GM12878 (cell line): ENCODE data around the gene SLC4A2. TPM values are rescaled to one million over a fixed set of nuclear protein-coding genes. Genes with fewer than 3 reads are reported as not detected.

Source experiments
- ATAC-seq: fragments of 200-7000 bp; cut with Tn5 transposase; 3 replicates; pipeline ENCODE4 v1.9.1; 2020; ENCODE audit warnings: mild to moderate bottlenecking, moderate library complexity
- BruUV-seq: library from RNA; stranded (reverse); fragments of 400-500 nt; replicated peaks from 2 replicates; lab custom pipeline; 2021; lab: Mats Ljungman, UMichigan
- CTCF ChIA-PET: fragments of 300-600 bp; sonication (Branson Sonifier 250); formaldehyde crosslinking; extraction: SDS; loops from one replicate; lab custom pipeline; 2021; ENCODE audit warnings: inconsistent platforms; lab: Yijun Ruan, JAX
- POLR2A ChIA-PET: fragments of 350-600 bp; formaldehyde crosslinking; extraction: SDS; loops from one replicate; lab custom pipeline; 2021; ENCODE audit warnings: inconsistent platforms; lab: Charles Lee
- RAD21 ChIA-PET: fragments of 300-600 bp; sonication (Branson Sonifier 250); formaldehyde crosslinking; loops from one replicate; lab custom pipeline; 2023; ENCODE audit warnings: antibody characterized with exemption; ENCODE audit not compliant: unreplicated experiment; lab: Charles Lee
- SMC1A ChIA-PET: fragments of 300-600 bp; sonication (Branson Sonifier 250); formaldehyde crosslinking; loops from one replicate; lab custom pipeline; 2023; ENCODE audit not compliant: unreplicated experiment, uncharacterized antibody; lab: Charles Lee
- DNase-seq: peaks from one replicate; pipeline ENCODE4 v3.0.0-alpha.2; 2011; ENCODE audit warnings: low read depth, low spot score
- FAIRE-seq: peaks from 3 replicates; lab custom pipeline; 2011; peaks lifted over from hg19 to GRCh38; lab: Jason Lieb, UNC
- H2AFZ ChIP-seq: 2 replicates; pipeline ENCODE4 v1.6.0; 2011; ENCODE audit warnings: low read depth, low read length, control low read depth; ENCODE audit not compliant: control insufficient read depth
- H3K27ac ChIP-seq: 2 replicates; pipeline ENCODE4 v1.5.1; 2011; ENCODE audit warnings: control low read depth; ENCODE audit not compliant: control insufficient read depth, insufficient read depth
- H3K27me3 ChIP-seq, 2 experiments: replicated peaks in 1 of 2; 2 replicates each; pipeline versions ENCODE4 v1.6.0 to v1.6.1; 2011; ENCODE audit warnings: low read length in 1 of 2; ENCODE audit not compliant: control insufficient read depth in 2 of 2, insufficient read depth in 2 of 2
- H3K36me3 ChIP-seq, 2 experiments: 2 replicates each; pipeline ENCODE4 v1.5.1; 2011; ENCODE audit warnings: low read length in 1 of 2; ENCODE audit not compliant: control insufficient read depth in 2 of 2, insufficient read depth in 2 of 2
- H3K4me1 ChIP-seq: 2 replicates; pipeline ENCODE4 v1.6.1; 2011; ENCODE audit warnings: mild to moderate bottlenecking, low read length, moderate library complexity, mixed read lengths; ENCODE audit not compliant: control insufficient read depth, insufficient read depth
- H3K4me2 ChIP-seq: 2 replicates; pipeline ENCODE4 v1.6.0; 2011; ENCODE audit warnings: control low read depth; ENCODE audit not compliant: control insufficient read depth, insufficient read depth
- H3K4me3 ChIP-seq: fragments of 200-600 bp; sonication (generic); 2 replicates; pipeline ENCODE4 v1.5.1; 2016
- H3K79me2 ChIP-seq: 2 replicates; pipeline ENCODE4 v1.6.0; 2011; ENCODE audit warnings: low read length; ENCODE audit not compliant: control insufficient read depth, insufficient read depth
- H3K9ac ChIP-seq: 2 replicates; pipeline ENCODE4 v1.8.0; 2011; ENCODE audit warnings: low read length, control low read depth, mixed read lengths; ENCODE audit not compliant: control insufficient read depth, insufficient read depth
- H3K9me3 ChIP-seq: replicated peaks from 3 replicates; pipeline ENCODE4 v1.5.1; 2011; ENCODE audit warnings: mild to moderate bottlenecking, low read length; ENCODE audit not compliant: control insufficient read depth, insufficient read depth
- H4K20me1 ChIP-seq: 2 replicates; pipeline ENCODE4 v1.6.0; 2011; ENCODE audit not compliant: control insufficient read depth, insufficient read depth
- ATF2 ChIP-seq: IDR thresholded peaks from 2 replicates; pipeline ENCODE4 v1.6.1; 2012; ENCODE audit warnings: low read length, inconsistent platforms
- CREM ChIP-seq: IDR thresholded peaks from 2 replicates; pipeline ENCODE4 v1.6.1; 2014; ENCODE audit warnings: antibody characterized with exemption, low read depth
- E2F8 ChIP-seq: fragments of 450-650 bp; IDR thresholded peaks from 2 replicates; pipeline ENCODE4 v1.6.1; 2018; ENCODE audit warnings: mild to moderate bottlenecking, low read depth, moderate library complexity; ENCODE audit not compliant: partially characterized antibody
- IRF5 ChIP-seq: fragments of 450-650 bp; IDR thresholded peaks from 2 replicates; pipeline ENCODE4 v1.6.1; 2017; ENCODE audit warnings: borderline replicate concordance
- JUND ChIP-seq: IDR thresholded peaks from 2 replicates; pipeline ENCODE4 v1.6.1; 2012; ENCODE audit warnings: low read depth, mild to moderate bottlenecking, low read length, improper control_type of control experiment, moderate library complexity
- KDM1A ChIP-seq: fragments of 200-600 bp; sonication (generic); IDR thresholded peaks from 2 replicates; pipeline ENCODE4 v1.6.1; 2016; ENCODE audit warnings: borderline replicate concordance
- MYC ChIP-seq: IDR thresholded peaks from 2 replicates; pipeline ENCODE4 v1.6.1; 2011; ENCODE audit warnings: mild to moderate bottlenecking, low read length, moderate library complexity, inconsistent platforms; ENCODE audit not compliant: insufficient read depth, insufficient replicate concordance, insufficient read length, severe bottlenecking
- POLR2AphosphoS5 ChIP-seq: IDR thresholded peaks from 2 replicates; pipeline ENCODE4 v1.6.1; 2011; ENCODE audit warnings: mild to moderate bottlenecking, low read length, inconsistent platforms
- RB1 ChIP-seq: fragments of 450-650 bp; formaldehyde crosslinking; IDR thresholded peaks from 2 replicates; pipeline ENCODE4 v1.6.1; 2017; ENCODE audit warnings: mild to moderate bottlenecking, borderline replicate concordance
- RBBP5 ChIP-seq: fragments of 200-600 bp; sonication (generic); conservative IDR thresholded peaks from 2 replicates; pipeline ENCODE4 v1.6.1; 2016
- REST ChIP-seq: IDR thresholded peaks from 2 replicates; pipeline ENCODE4 v1.6.1; 2012; ENCODE audit warnings: mild to moderate bottlenecking, low read depth, low read length
- RUNX3 ChIP-seq: IDR thresholded peaks from 2 replicates; pipeline ENCODE4 v1.6.1; 2012; ENCODE audit warnings: low read length, inconsistent platforms
- SP1 ChIP-seq: IDR thresholded peaks from one replicate; pipeline ENCODE4 v1.6.1; 2011; ENCODE audit warnings: low read depth, low read length
- SPI1 ChIP-seq: IDR thresholded peaks from 2 replicates; pipeline ENCODE4 v1.6.1; 2011; ENCODE audit warnings: low read depth, mild to moderate bottlenecking, low read length, moderate library complexity, borderline replicate concordance; ENCODE audit not compliant: insufficient read depth
- SRF ChIP-seq, 2 experiments: IDR thresholded peaks; 2 replicates each; pipeline ENCODE4 v1.6.1; 2011; ENCODE audit warnings: low read depth in 2 of 2, low read length in 2 of 2, mild to moderate bottlenecking in 1 of 2, moderate library complexity in 1 of 2
- WGBS: methylation state at CpG from one replicate; pipeline ENCODE4 v1.1.6; 2016; ENCODE audit warnings: low lambda C conversion rate; ENCODE audit not compliant: insufficient replicate concordance, insufficient coverage; ENCODE audit errors: missing lambda C conversion rate; 5-methylcytosine and 5-hydroxymethylcytosine counted together
- in situ Hi-C: fragments of 300-500 bp; cut with MboI; formaldehyde crosslinking; loops from 9 replicates; pipeline ENCODE4 v1.14.3; 2018; ENCODE audit warnings: mixed read lengths
- intact Hi-C: fragments of 100-400 bp; cut with micrococcal nuclease; formaldehyde crosslinking; loops from one replicate; pipeline ENCODE4 v1.14.2; 2022; ENCODE audit not compliant: unreplicated experiment
- polyA plus RNA-seq, 11 experiments: library from polyadenylated mRNA; depleted of rRNA in 4 of 11; unstranded in 6 of 11; stranded (reverse) in 5 of 11; fragments of >200 nt; fragmentation: Nextera tagmentation in 4 of 11; fragmentation: Illumina TruSeq in 1 of 11; extraction: Ambion mirVana in 4 of 11; extraction: Trizol in 1 of 11; gene quantifications; 1 replicate in 1 of 11; 2 replicates in 10 of 11; pipeline versions ENCODE4 v1.2.1 to v1.2.3, GENCODE V29; 2011 to 2016; ENCODE audit warnings: inconsistent platforms in 2 of 11, missing spikeins in 2 of 11, low read depth in 1 of 11
- total RNA-seq, 4 experiments: library from RNA; depleted of rRNA in 3 of 4; stranded (reverse); fragments of >200 nt in 3 of 4; fragmentation: Illumina TruSeq in 1 of 4; extraction: Trizol in 1 of 4; gene quantifications; 2 replicates each; pipeline versions ENCODE4 v1.2.1 to v1.2.3, GENCODE V29; 2013 to 2021

SLC4A2 gene
- total and polyA plus RNA-seq, 10 of the 15 experiments (the other 5 are each of a cell fraction or from before 2014, with no cell fraction given) = 2.7 to 78.6 (median 30.1) TPM

- CTCF ChIA-PET = no interaction called here
- RAD21 ChIA-PET = no interaction called here
- in situ Hi-C loops (no loop called here), intact Hi-C loops (no loop called here)
- ATAC-seq (no peak), FAIRE-seq (no peak), DNase-seq (no peak)
- WGBS = 94% methylated on average over 39 of the region's 39 CpGs
- Histone ChIP-seq H3K4me1 (no peaks in the 10 kb centered on the region), H3K4me3 (no peak overlapping the region), H3K9me3 (no peaks in the 10 kb centered on the region), H3K36me3 (peaks cover 11 to 33% of the 10 kb centered on the region in 2 experiments; a peak in 3 of 4 replicates), H4K20me1 (no peaks in the 10 kb centered on the region), H2AFZ (no peak overlapping the region), H3K79me2 (no peaks in the 10 kb centered on the region), H3K27me3 (no peaks in the 10 kb centered on the region), H3K4me2 (no peak overlapping the region), H3K27ac (no peak overlapping the region), H3K9ac (no peak overlapping the region)
- POLR2A ChIA-PET = no interaction called here
- no TSS peak for BruUV-seq
- TF ChIP-seq IRF5 (no peak), SRF (IDR thresholded peaks at IDR 0.05; ENCODE audit: low read depth in 2 of 2, low read length in 2 of 2) (no peak), ATF2 (no peak), RBBP5 (no peak), MYC (no peak), RB1 (no peak), SPI1 (no peak), E2F8 (no peak), REST (no peak), CREM (no peak), POLR2AphosphoS5 (no peak), SP1 (no peak), RUNX3 (no peak), JUND (no peak), KDM1A (no peak)
- SMC1A ChIA-PET = no interaction called here
Measured at GRCh38 chr7:151071032-151071866, 11.9 kb downstream of the SLC4A2 start.
